B cell (primary cell): Measurements from ENCODE around the gene CD19. TPM values are rescaled to one million over a fixed set of nuclear protein-coding genes. Genes with fewer than 3 reads are reported as not detected.

ENCODE experiments used
- ATAC-seq: fragments of 200-7000 bp; cut with Tn5 transposase; one replicate; pipeline ENCODE4 v1.10.0; 2021; ENCODE audit warnings: low read depth, mild to moderate bottlenecking, moderate number of reproducible peaks, moderate library complexity
- CTCF ChIA-PET: fragments of 350-600 bp; sonication (Branson Sonifier 250); formaldehyde crosslinking; loops from one replicate; lab custom pipeline; 2021; ENCODE audit warnings: antibody characterized with exemption, inconsistent platforms; lab: Charles Lee
- POLR2A ChIA-PET: fragments of 350-600 bp; sonication (Branson Sonifier 250); formaldehyde crosslinking; loops from one replicate; lab custom pipeline; 2021; ENCODE audit warnings: antibody characterized with exemption; lab: Charles Lee
- DNase-seq: peaks from one replicate; pipeline ENCODE4 v3.0.0; 2013
- H2AFZ ChIP-seq: 2 replicates; pipeline ENCODE4 v1.6.1; 2012; ENCODE audit warnings: mild to moderate bottlenecking, low read depth, low read length; ENCODE audit not compliant: insufficient read depth, poor library complexity, severe bottlenecking
- H3K27ac ChIP-seq, 2 donors: 1 replicate in 1 of 2; 2 replicates in 1 of 2; pipeline ENCODE4 v1.5.1; 2012 to 2013; ENCODE audit warnings: low read length in 2 of 2, mild to moderate bottlenecking in 2 of 2, moderate library complexity in 1 of 2
- H3K27me3 ChIP-seq, 4 experiments: fragments of 200-600 bp in 1 of 4; sonication (generic) in 1 of 4; replicated peaks in 1 of 4; 1 replicate in 2 of 4; 2 replicates in 2 of 4; pipeline versions ENCODE4 v1.6.1 to v1.7.0; 2013 to 2016; ENCODE audit warnings: low read length in 3 of 4, mild to moderate bottlenecking in 2 of 4, mixed read lengths in 1 of 4, moderate library complexity in 1 of 4; ENCODE audit not compliant: insufficient read depth in 4 of 4, control insufficient read depth in 3 of 4; ENCODE audit errors: control extremely low read depth in 1 of 4
- H3K36me3 ChIP-seq, 2 experiments: replicated peaks in 1 of 2; 1 replicate in 1 of 2; 2 replicates in 1 of 2; pipeline versions ENCODE4 v1.6.1 to v1.7.1; 2013; ENCODE audit warnings: low read length in 1 of 2; ENCODE audit not compliant: insufficient read depth in 2 of 2, control insufficient read depth in 1 of 2; ENCODE audit errors: control extremely low read depth in 1 of 2, extremely low read depth in 1 of 2
- H3K4me1 ChIP-seq, 2 donors: fragments of 200-600 bp in 1 of 2; sonication (generic) in 1 of 2; 1 replicate in 1 of 2; 2 replicates in 1 of 2; pipeline versions ENCODE4 v1.5.1 to v1.6.1; 2013 to 2017; ENCODE audit warnings: low read length in 2 of 2; ENCODE audit not compliant: control insufficient read depth in 2 of 2, insufficient read depth in 2 of 2
- H3K4me2 ChIP-seq: replicated peaks from 2 replicates; pipeline ENCODE3; 2012; ENCODE audit warnings: mild to moderate bottlenecking, low read depth, low read length; ENCODE audit not compliant: poor library complexity, severe bottlenecking
- H3K4me3 ChIP-seq, 5 experiments: fragments of 200-600 bp in 1 of 5; sonication (generic) in 1 of 5; 1 replicate in 3 of 5; 2 replicates in 2 of 5; pipeline versions ENCODE4 v1.5.1 to v1.7.0; 2011 to 2016; ENCODE audit warnings: low read length in 4 of 5, mild to moderate bottlenecking in 4 of 5, low read depth in 2 of 5, control low read depth in 1 of 5, moderate library complexity in 1 of 5; ENCODE audit not compliant: insufficient read depth in 1 of 5; ENCODE audit errors: control extremely low read depth in 1 of 5, extremely low read depth in 1 of 5
- H3K79me2 ChIP-seq: fragments of 200-600 bp; sonication (generic); one replicate; pipeline ENCODE4 v1.6.0; 2016; ENCODE audit warnings: low read length; ENCODE audit not compliant: control insufficient read depth, insufficient read depth
- H3K9ac ChIP-seq: fragments of 200-600 bp; sonication (generic); 2 replicates; pipeline ENCODE4 v1.6.1; 2017; ENCODE audit warnings: mild to moderate bottlenecking, low read length, moderate library complexity
- H3K9me3 ChIP-seq, 3 donors: one replicate each; pipeline versions ENCODE4 v1.6.1 to v1.7.1; 2013; ENCODE audit warnings: low read length in 2 of 3; ENCODE audit not compliant: control insufficient read depth in 2 of 3, insufficient read depth in 1 of 3; ENCODE audit errors: control extremely low read depth in 1 of 3
- H4K20me1 ChIP-seq: 2 replicates; pipeline ENCODE4 v1.6.0; 2012; ENCODE audit warnings: mild to moderate bottlenecking, low read length; ENCODE audit not compliant: insufficient read depth, control insufficient read depth, poor library complexity, severe bottlenecking
- H3K27ac Mint-ChIP-seq: one replicate; pipeline ENCODE4 v1.8.0; 2021; ENCODE audit warnings: mixed read lengths
- H3K27me3 Mint-ChIP-seq: one replicate; pipeline ENCODE4 v1.8.0; 2021; ENCODE audit warnings: mixed read lengths
- H3K4me1 Mint-ChIP-seq: one replicate; pipeline ENCODE4 v1.8.0; 2021; ENCODE audit warnings: mixed read lengths
- H3K4me3 Mint-ChIP-seq: one replicate; pipeline ENCODE4 v1.8.0; 2021; ENCODE audit warnings: mixed read lengths
- H3K9me3 Mint-ChIP-seq: one replicate; pipeline ENCODE4 v1.8.0; 2022; ENCODE audit warnings: mixed read lengths; ENCODE audit not compliant: insufficient read depth
- EZH2 ChIP-seq: IDR thresholded peaks from 2 replicates; pipeline ENCODE4 v1.6.1; 2012; ENCODE audit warnings: borderline replicate concordance, low read depth, mild to moderate bottlenecking, moderate library complexity, low read length; ENCODE audit not compliant: insufficient read depth, poor library complexity, severe bottlenecking
- WGBS: methylation state at CpG from one replicate; pipeline ENCODE4 v1.1.5; 2013; ENCODE audit warnings: missing lambda C conversion rate; ENCODE audit not compliant: insufficient coverage; 5-methylcytosine and 5-hydroxymethylcytosine counted together
- intact Hi-C: fragments of 100-400 bp; cut with micrococcal nuclease; formaldehyde crosslinking; loops from one replicate; pipeline ENCODE4 v1.10.0; 2022
- polyA plus RNA-seq: library from polyadenylated mRNA; depleted of rRNA; stranded (reverse); fragments of >200 nt; gene quantifications from 2 replicates; pipeline ENCODE4 v1.2.3, GENCODE V29; 2012
- total RNA-seq, 2 donors: library from RNA; stranded (reverse); fragments of 120-200 nt in 1 of 2; gene quantifications; 1 replicate in 1 of 2; 2 replicates in 1 of 2; pipeline versions ENCODE4 v1.2.3 to v1.2.4, GENCODE V29; 2013 to 2022
- TF ChIP-seq, protein P1 (sequence below): fragments of 200-600 bp; IDR thresholded peaks from one replicate; pipeline ENCODE4 v1.8.0; 2022; ENCODE audit warnings: antibody characterized with exemption, mild to moderate bottlenecking

The CD19 gene
- total and polyA plus RNA-seq, 2 donors (not counting 1 experiment from before 2014, with no cell fraction given) = 306 to 478 TPM

DNA sequence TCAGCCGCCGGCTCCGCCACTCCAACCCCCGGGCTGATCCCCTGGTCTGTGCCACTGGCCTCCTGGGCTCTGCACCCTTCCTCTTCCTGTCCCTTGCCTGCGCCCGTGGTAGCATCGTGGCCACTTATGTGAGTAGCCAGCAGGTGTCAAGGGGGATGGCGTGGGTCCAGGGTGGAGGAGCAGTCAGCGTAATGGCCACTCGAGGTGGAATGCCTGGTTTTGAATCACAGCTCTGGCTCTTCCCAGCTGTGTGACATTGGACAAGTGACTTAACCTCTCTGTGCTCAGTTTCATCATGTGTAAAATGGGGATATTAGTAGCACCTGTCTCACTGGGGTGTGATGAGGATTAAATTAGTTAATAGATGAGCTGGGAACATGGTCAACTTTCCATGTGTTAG is 50.6 kb downstream of the CD19 start:
- H3K79me2 ChIP-seq = peaks cover 24% of the 10 kb centered on the region
- peaks cover 4% of the 10 kb centered on the region for H3K9me3 Mint-ChIP-seq
- H3K4me1 ChIP-seq = peaks cover 16 to 22% of the 10 kb centered on the region in 2 donors
- no peak overlapping the region for H3K27ac ChIP-seq
- no peak overlapping the region for H3K4me3 ChIP-seq
- intact Hi-C loops = no loop called here
- peaks cover 0 to 30% (median 10%) of the 10 kb centered on the region in 3 donors for H3K9me3 ChIP-seq
- peaks cover 20% of the 10 kb centered on the region for H3K4me1 Mint-ChIP-seq
- H3K4me3 Mint-ChIP-seq = no peak overlapping the region
- peaks cover 0 to 71% of the 10 kb centered on the region in 2 experiments for H3K36me3 ChIP-seq
- H3K27me3 ChIP-seq = peaks cover 0 to 13% (median 0%) of the 10 kb centered on the region in 4 experiments
- no peak overlapping the region for H3K4me2 ChIP-seq
- H2AFZ ChIP-seq = no peak overlapping the region
- no peak overlapping the region for H3K9ac ChIP-seq
- peaks cover 2% of the 10 kb centered on the region for H3K27me3 Mint-ChIP-seq
- TF ChIP-seq, protein P1, sequence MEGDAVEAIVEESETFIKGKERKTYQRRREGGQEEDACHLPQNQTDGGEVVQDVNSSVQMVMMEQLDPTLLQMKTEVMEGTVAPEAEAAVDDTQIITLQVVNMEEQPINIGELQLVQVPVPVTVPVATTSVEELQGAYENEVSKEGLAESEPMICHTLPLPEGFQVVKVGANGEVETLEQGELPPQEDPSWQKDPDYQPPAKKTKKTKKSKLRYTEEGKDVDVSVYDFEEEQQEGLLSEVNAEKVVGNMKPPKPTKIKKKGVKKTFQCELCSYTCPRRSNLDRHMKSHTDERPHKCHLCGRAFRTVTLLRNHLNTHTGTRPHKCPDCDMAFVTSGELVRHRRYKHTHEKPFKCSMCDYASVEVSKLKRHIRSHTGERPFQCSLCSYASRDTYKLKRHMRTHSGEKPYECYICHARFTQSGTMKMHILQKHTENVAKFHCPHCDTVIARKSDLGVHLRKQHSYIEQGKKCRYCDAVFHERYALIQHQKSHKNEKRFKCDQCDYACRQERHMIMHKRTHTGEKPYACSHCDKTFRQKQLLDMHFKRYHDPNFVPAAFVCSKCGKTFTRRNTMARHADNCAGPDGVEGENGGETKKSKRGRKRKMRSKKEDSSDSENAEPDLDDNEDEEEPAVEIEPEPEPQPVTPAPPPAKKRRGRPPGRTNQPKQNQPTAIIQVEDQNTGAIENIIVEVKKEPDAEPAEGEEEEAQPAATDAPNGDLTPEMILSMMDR = no peak
- no peak for TF ChIP-seq EZH2
- 98% methylated on average over 10 of the region's 10 CpGs for WGBS
- H4K20me1 ChIP-seq = peaks cover 41% of the 10 kb centered on the region
- no peak overlapping the region for H3K27ac Mint-ChIP-seq
- ChIA-PET CTCF (no interaction called here), POLR2A (no interaction called here)
- DNase-seq = no peak
- ATAC-seq = no peak

DNA sequence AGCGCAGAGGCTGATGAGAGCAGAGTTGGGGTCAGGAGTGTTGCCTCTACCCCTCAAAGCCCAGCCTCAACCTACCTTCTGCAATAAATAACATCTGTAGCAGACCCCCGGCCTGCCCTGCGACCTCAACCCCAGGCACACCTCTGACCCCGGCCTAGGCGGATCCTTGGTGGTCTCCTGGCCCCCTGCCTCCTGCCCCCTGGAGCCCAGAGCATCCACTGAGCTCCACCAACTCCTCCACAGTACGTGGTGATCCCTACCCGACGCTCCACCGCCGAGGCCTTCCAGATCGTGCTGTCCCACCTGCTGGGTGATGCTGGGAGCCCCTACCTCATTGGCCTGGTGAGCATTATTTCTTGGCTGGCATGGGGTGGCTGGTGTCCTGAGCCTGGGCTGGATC is 51.2 kb downstream of the CD19 start:
- peaks cover 0 to 30% (median 12%) of the 10 kb centered on the region in 3 donors for H3K9me3 ChIP-seq
- no peak for ATAC-seq
- CTCF ChIA-PET = no interaction called here
- H4K20me1 ChIP-seq = peaks cover 36% of the 10 kb centered on the region
- H3K27ac ChIP-seq = no peak overlapping the region
- intact Hi-C loops = no loop called here
- H3K27ac Mint-ChIP-seq = no peak overlapping the region
- peaks cover 3% of the 10 kb centered on the region for H3K27me3 Mint-ChIP-seq
- no peak overlapping the region for H3K4me3 ChIP-seq
- peaks cover 0 to 13% (median 0%) of the 10 kb centered on the region in 4 experiments for H3K27me3 ChIP-seq
- POLR2A ChIA-PET = no interaction called here
- 100% methylated on average over 8 of the region's 11 CpGs for WGBS
- H3K4me3 Mint-ChIP-seq = no peak overlapping the region
- H3K4me2 ChIP-seq = no peak overlapping the region
- H3K79me2 ChIP-seq = peaks cover 18% of the 10 kb centered on the region
- H3K4me1 ChIP-seq = peaks cover 16 to 22% of the 10 kb centered on the region in 2 donors
- no peak for TF ChIP-seq EZH2
- TF ChIP-seq, protein P1 = no peak
- peaks cover 17% of the 10 kb centered on the region for H3K4me1 Mint-ChIP-seq
- no peak overlapping the region for H2AFZ ChIP-seq
- H3K9ac ChIP-seq = no peak overlapping the region
- H3K9me3 Mint-ChIP-seq = peaks cover 6% of the 10 kb centered on the region
- no peak for DNase-seq
- peaks cover 0 to 67% of the 10 kb centered on the region in 2 experiments for H3K36me3 ChIP-seq
